NAMALWA (cell line): ENCODE results near the gene SSH3.
A peak's percentile ranks its signal among the peaks of the same experiment; 100 is the strongest.
"Not testable (repeated sequence)": the region's sequence is repeated elsewhere in the genome, so short reads cannot be mapped to it uniquely, and the experiment has no call there.

Experiments used
- DNase-seq: peaks from one replicate; pipeline ENCODE4 v3.0.0-alpha.2; 2015; ENCODE audit warnings: low spot score

The SSH3 gene

GRCh38 chr11:67303132-67303834 is at the start of gene SSH3:
Gene SSH3 (plus strand): TSS chr11:67303530. CDS start chr11:67303626, 96 bp downstream.
- DNase-seq: no peak

GRCh38 chr11:67253872-67254624 is 49.3 kb upstream of the SSH3 start:
- DNase-seq: no peak

- DNase-seq: no peak
Observed at GRCh38 chr11:67254798-67255197, 48.5 kb upstream of the SSH3 start.

- DNase-seq: no peak
Observed at GRCh38 chr11:67255353-67255752, 48.0 kb upstream of the SSH3 start.

GRCh38 chr11:67255864-67256263 is 47.5 kb upstream of the SSH3 start:
- no peak for DNase-seq

GRCh38 chr11:67256477-67257135 is 46.7 kb upstream of the SSH3 start:
- no peak for DNase-seq

GRCh38 chr11:67260406-67260805 is 42.9 kb upstream of the SSH3 start:
- no peak for DNase-seq

GRCh38 chr11:67260885-67261639 is 42.3 kb upstream of the SSH3 start:
- DNase-seq: not testable (repeated sequence)

GRCh38 chr11:67261640-67261945 is 41.7 kb upstream of the SSH3 start:
- DNase-seq: no peak

GRCh38 chr11:67261946-67262681 is 41.2 kb upstream of the SSH3 start:
- DNase-seq: no peak

- DNase-seq: peak; percentile 88
Observed at GRCh38 chr11:67262731-67263675, 40.3 kb upstream of the SSH3 start.

GRCh38 chr11:67264260-67264659 is 39.1 kb upstream of the SSH3 start:
- DNase-seq: no peak

GRCh38 chr11:67264877-67265632 is 38.3 kb upstream of the SSH3 start:
- no peak for DNase-seq

- DNase-seq: peak; percentile 72
Observed at GRCh38 chr11:67265633-67266448, 37.5 kb upstream of the SSH3 start.

- DNase-seq: peak; percentile 54
Observed at GRCh38 chr11:67266449-67267187, 36.7 kb upstream of the SSH3 start, which contains the start of gene GRK2. Gene GRK2 (plus strand): TSS chr11:67266473. CDS start chr11:67266700, 227 bp downstream.

- DNase-seq: peak; percentile 50
Observed at GRCh38 chr11:67267188-67268080, 35.9 kb upstream of the SSH3 start.
